Fibroblast of villous mesenchyme (primary cell): Measurements from ENCODE around the gene TRUB1. TPM values are rescaled to one million over a fixed set of nuclear protein-coding genes. Genes with fewer than 3 reads are reported as not detected.

Experiments used
- DNase-seq: peaks from one replicate; pipeline ENCODE4 v3.0.0-alpha.2; 2010; ENCODE audit warnings: low read depth
- H3K4me3 ChIP-seq: 2 replicates; pipeline ENCODE4 v1.5.1; 2011; ENCODE audit warnings: low read depth, mild to moderate bottlenecking, low read length
- total RNA-seq: library from RNA; depleted of rRNA; stranded (reverse); fragments of >200 nt; gene quantifications from 2 replicates; pipeline ENCODE4 v1.2.3, GENCODE V29; 2012
- TF ChIP-seq, protein P1 (sequence below): IDR thresholded peaks from 2 replicates; pipeline ENCODE4 v1.5.1; 2012; ENCODE audit warnings: low read depth, mild to moderate bottlenecking, low read length; ENCODE audit not compliant: insufficient read depth

The TRUB1 gene
- total RNA-seq, 1 donor: 42.3 TPM

DNA sequence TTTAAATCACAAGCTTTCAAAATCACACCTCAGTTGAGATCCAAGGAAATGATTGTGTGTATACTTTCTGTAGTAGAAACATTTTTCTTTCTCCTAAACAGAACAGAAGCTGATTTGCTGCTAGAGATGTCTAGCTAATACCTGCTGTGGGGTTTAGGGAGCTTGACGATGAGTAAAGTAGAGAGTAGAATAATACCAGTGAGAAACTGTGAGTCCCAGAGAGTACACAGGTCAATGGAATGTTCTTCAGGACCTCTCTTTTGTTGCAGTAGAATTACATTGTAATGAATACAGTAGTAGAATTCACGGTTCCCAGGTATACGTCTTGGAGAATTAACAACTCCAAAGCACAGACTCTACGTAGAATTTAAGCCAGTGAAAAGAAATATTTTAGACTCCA lies 18.0 kb downstream of the TRUB1 start:
- DNase-seq: no peak
- H3K4me3 ChIP-seq: no peak overlapping the region
- TF ChIP-seq, protein P1, sequence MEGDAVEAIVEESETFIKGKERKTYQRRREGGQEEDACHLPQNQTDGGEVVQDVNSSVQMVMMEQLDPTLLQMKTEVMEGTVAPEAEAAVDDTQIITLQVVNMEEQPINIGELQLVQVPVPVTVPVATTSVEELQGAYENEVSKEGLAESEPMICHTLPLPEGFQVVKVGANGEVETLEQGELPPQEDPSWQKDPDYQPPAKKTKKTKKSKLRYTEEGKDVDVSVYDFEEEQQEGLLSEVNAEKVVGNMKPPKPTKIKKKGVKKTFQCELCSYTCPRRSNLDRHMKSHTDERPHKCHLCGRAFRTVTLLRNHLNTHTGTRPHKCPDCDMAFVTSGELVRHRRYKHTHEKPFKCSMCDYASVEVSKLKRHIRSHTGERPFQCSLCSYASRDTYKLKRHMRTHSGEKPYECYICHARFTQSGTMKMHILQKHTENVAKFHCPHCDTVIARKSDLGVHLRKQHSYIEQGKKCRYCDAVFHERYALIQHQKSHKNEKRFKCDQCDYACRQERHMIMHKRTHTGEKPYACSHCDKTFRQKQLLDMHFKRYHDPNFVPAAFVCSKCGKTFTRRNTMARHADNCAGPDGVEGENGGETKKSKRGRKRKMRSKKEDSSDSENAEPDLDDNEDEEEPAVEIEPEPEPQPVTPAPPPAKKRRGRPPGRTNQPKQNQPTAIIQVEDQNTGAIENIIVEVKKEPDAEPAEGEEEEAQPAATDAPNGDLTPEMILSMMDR: no peak

DNA sequence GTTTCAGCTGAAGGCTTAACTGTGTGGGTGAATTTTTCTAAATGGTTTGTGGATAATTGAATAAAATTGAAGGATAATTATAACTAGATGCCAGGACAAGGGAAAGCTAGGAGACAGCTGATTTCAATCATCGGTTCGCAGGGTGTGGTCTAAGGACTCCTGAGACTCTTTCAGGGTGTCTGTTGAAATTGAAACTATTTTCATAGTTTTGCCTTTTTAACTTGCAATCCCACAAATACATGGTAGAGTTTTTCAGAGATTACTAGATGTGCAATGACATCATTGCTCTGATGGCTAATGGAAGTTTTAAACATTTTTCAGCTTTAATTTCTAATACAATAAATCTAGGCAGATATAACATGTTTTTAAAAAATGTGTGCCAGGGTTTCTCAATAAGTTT lies 18.5 kb downstream of the TRUB1 start:
- peak; percentile 43 for DNase-seq
- TF ChIP-seq, protein P1: no peak
- H3K4me3 ChIP-seq: no peak overlapping the region

DNA sequence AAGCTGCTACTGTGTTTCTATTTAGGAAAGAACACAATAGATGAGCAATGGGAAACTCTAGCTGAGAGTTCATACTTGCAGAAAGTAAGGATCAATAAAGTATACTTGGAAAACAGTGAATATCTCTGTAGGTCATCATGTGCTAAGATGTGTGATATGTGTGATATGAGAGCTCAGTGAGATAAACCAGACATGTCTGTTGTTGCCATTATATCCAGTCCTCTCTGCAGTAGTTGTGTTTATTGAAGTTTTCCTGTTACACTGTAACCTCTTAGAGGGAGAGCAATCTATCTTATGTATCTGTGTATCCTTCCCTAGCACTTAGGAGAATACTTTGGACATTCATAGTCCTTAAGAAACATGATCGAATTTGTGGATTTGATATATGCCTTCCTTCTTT lies 19.1 kb downstream of the TRUB1 start:
- TF ChIP-seq, protein P1: no peak
- DNase-seq: peak; percentile 56
- no peak overlapping the region for H3K4me3 ChIP-seq

DNA sequence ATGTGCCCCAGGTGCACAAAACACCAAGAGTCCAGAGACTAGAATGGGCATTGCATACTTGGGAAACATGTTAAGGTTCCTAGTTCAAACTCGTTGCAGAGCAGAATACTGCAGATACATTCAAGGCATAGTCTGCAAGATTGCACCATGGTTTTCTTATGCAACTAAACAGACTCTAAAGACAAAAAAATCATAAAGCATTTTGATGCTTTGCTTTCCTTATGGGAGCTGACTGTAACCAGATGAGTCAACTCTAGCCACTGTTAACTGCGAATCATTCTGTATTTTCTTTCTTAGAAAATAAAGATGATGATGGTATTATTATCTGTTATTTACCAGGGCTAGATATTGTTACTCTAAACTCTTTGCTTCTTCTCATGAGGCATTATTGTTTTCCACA lies 19.7 kb downstream of the TRUB1 start:
- no peak overlapping the region for H3K4me3 ChIP-seq
- TF ChIP-seq, protein P1: no peak
- peak; percentile 81 for DNase-seq

DNA sequence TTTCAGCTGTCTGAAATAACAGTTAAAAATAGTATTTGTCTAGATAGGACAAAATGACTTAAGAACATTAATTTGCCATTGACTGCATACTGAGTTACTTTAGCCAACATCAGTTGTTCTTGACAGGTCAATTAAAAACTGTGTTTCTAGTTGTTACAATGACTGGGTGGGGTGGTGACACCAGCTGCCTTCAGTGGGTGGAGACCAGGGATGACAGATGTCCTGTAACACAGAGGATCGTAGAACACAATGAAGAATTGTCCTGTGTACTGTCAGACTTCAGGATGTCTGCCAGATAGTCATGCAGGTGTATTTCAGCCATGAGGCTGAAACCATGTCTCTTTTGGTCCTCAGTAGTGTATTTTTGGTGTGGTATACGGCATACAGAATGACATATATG lies 24.4 kb downstream of the TRUB1 start:
- no peak for DNase-seq
- H3K4me3 ChIP-seq: no peak overlapping the region
- TF ChIP-seq, protein P1: no peak

DNA sequence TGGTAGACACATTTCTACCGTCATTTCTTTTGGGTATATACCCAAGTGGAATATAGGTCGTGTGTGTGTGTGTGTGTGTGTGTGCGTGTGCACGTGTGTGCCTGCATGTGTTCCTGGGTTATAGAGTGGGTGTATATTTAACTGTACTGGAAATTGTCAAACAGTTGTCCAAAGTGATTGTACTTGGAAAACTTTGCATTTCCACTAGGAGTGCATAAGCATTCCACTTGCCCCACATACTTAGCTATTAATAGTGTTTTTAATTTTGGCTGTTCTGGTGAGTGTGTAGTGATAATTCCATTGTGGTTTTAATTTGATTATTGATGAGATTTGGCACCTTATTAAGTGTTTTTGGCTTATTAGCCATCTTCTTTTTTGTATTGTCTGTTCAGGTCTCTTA lies 25.9 kb downstream of the TRUB1 start:
- TF ChIP-seq, protein P1: no peak
- H3K4me3 ChIP-seq: no peak overlapping the region
- DNase-seq: no peak

DNA sequence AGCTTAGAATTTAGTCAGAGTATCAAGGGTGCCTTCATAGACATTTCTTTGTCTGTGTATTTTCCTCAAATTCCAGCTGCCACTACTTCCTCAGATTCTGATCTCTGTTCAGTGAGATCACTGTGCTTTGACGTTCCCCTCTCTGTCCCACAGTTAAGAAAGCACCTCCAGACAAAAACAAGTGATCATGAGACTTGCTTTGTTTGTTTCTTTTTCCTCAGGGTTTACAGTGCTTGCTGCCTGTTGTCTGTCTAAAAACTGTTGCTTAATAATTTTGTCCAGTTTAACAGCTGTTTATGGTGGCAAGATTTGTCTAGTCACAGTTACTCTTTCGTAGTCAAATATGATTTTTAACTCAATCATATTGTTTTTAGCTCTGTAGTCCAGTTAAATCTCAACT lies 29.1 kb downstream of the TRUB1 start:
- TF ChIP-seq, protein P1: no peak
- H3K4me3 ChIP-seq: no peak overlapping the region
- peak; percentile 92 for DNase-seq
